H9 (cell line): ENCODE data around the gene MROH7. TPM values are rescaled to one million over a fixed set of nuclear protein-coding genes. Genes with fewer than 3 reads are reported as not detected.

Source experiments
- DNase-seq: peaks from one replicate; pipeline ENCODE4 v3.0.0-alpha.2; 2017
- H2AFZ ChIP-seq: one replicate; pipeline ENCODE4 v1.6.1; 2013; ENCODE audit warnings: mild to moderate bottlenecking, low read length, control low read depth, moderate library complexity
- H2AK5ac ChIP-seq: 2 replicates; pipeline ENCODE4 v1.6.1; 2013; ENCODE audit warnings: low read length, control low read depth, mixed read lengths; ENCODE audit not compliant: insufficient read length
- H2BK120ac ChIP-seq: one replicate; pipeline ENCODE4 v1.6.1; 2013; ENCODE audit warnings: low read depth, mild to moderate bottlenecking, low read length, control low read depth, inconsistent platforms; ENCODE audit not compliant: poor library complexity, severe bottlenecking
- H2BK12ac ChIP-seq: 2 replicates; pipeline ENCODE4 v1.6.1; 2013; ENCODE audit warnings: low read length, control low read depth, mixed read lengths, low read depth; ENCODE audit not compliant: insufficient read length
- H2BK15ac ChIP-seq: 2 replicates; pipeline ENCODE4 v1.6.1; 2013; ENCODE audit warnings: low read depth, low read length, control low read depth
- H2BK20ac ChIP-seq: one replicate; pipeline ENCODE4 v1.6.1; 2013; ENCODE audit warnings: low read depth, mild to moderate bottlenecking, low read length, control low read depth, inconsistent platforms; ENCODE audit not compliant: poor library complexity, severe bottlenecking
- H2BK5ac ChIP-seq: 2 replicates; pipeline ENCODE4 v1.6.1; 2013; ENCODE audit warnings: low read length, control low read depth, mixed read lengths; ENCODE audit not compliant: insufficient read length
- H3K14ac ChIP-seq: 2 replicates; pipeline ENCODE4 v1.6.1; 2013; ENCODE audit warnings: low read length, control low read depth; ENCODE audit not compliant: insufficient read depth
- H3K18ac ChIP-seq: 2 replicates; pipeline ENCODE4 v1.6.1; 2013; ENCODE audit warnings: low read depth, mild to moderate bottlenecking, mixed read lengths, low read length, control low read depth; ENCODE audit not compliant: insufficient read length
- H3K23ac ChIP-seq: 2 replicates; pipeline ENCODE4 v1.6.1; 2013; ENCODE audit warnings: low read length, control low read depth, mixed read lengths, low read depth; ENCODE audit not compliant: insufficient read length
- H3K23me2 ChIP-seq: 2 replicates; pipeline ENCODE4 v1.6.1; 2013; ENCODE audit warnings: low read depth, mild to moderate bottlenecking, mixed read lengths, low read length, control low read depth; ENCODE audit not compliant: insufficient read length, poor library complexity, severe bottlenecking
- H3K27ac ChIP-seq: 2 replicates; pipeline ENCODE4 v1.5.1; 2013; ENCODE audit warnings: low read length, control low read depth, mixed read lengths, low read depth; ENCODE audit not compliant: insufficient read length
- H3K27me3 ChIP-seq: 2 replicates; pipeline ENCODE4 v1.6.1; 2013; ENCODE audit warnings: low read length, control low read depth, inconsistent platforms; ENCODE audit not compliant: insufficient read depth
- H3K4ac ChIP-seq: 2 replicates; pipeline ENCODE4 v1.6.1; 2013; ENCODE audit warnings: low read depth, mild to moderate bottlenecking, control low read depth, inconsistent platforms, low read length, moderate library complexity
- H3K4me1 ChIP-seq: 2 replicates; pipeline ENCODE4 v1.6.1; 2013; ENCODE audit warnings: low read length, control low read depth, inconsistent platforms; ENCODE audit not compliant: insufficient read depth
- H3K4me2 ChIP-seq: 2 replicates; pipeline ENCODE4 v1.6.1; 2013; ENCODE audit warnings: low read length, control low read depth, mixed read lengths; ENCODE audit not compliant: insufficient read length, insufficient read depth
- H3K56ac ChIP-seq: 2 replicates; pipeline ENCODE4 v1.6.1; 2013; ENCODE audit warnings: low read depth, mild to moderate bottlenecking, mixed read lengths, low read length, control low read depth; ENCODE audit not compliant: insufficient read length
- H3K79me1 ChIP-seq: 2 replicates; pipeline ENCODE4 v1.6.1; 2013; ENCODE audit warnings: low read depth, mild to moderate bottlenecking, moderate library complexity, low read length, control low read depth, inconsistent platforms; ENCODE audit not compliant: insufficient read depth, poor library complexity, severe bottlenecking
- H3K79me2 ChIP-seq: 2 replicates; pipeline ENCODE4 v1.6.1; 2013; ENCODE audit warnings: low read length, control low read depth, inconsistent platforms; ENCODE audit not compliant: insufficient read depth
- H3K9ac ChIP-seq: 2 replicates; pipeline ENCODE4 v1.6.1; 2013; ENCODE audit warnings: low read length, control low read depth, mixed read lengths; ENCODE audit not compliant: insufficient read length; ENCODE audit errors: extremely low read depth
- H3K9me3 ChIP-seq: one replicate; pipeline ENCODE4 v1.6.1; 2013; ENCODE audit warnings: low read depth, low read length, inconsistent platforms; ENCODE audit not compliant: control insufficient read depth
- H3T11ph ChIP-seq: one replicate; pipeline ENCODE4 v1.6.1; 2013; ENCODE audit warnings: mild to moderate bottlenecking, low read length, control low read depth, inconsistent platforms
- H4K20me1 ChIP-seq: one replicate; pipeline ENCODE4 v1.6.1; 2013; ENCODE audit not compliant: control insufficient read depth, insufficient read length, insufficient read depth
- H4K5ac ChIP-seq: 2 replicates; pipeline ENCODE4 v1.6.1; 2013; ENCODE audit warnings: low read depth, mild to moderate bottlenecking, mixed read lengths, low read length, control low read depth; ENCODE audit not compliant: insufficient read length
- H4K8ac ChIP-seq: replicated peaks from 2 replicates; pipeline ENCODE4 v1.6.1; 2013; ENCODE audit warnings: low read length, control low read depth, mixed read lengths, low read depth; ENCODE audit not compliant: insufficient read length
- H4K91ac ChIP-seq: 2 replicates; pipeline ENCODE4 v1.6.1; 2013; ENCODE audit warnings: low read depth, mild to moderate bottlenecking, moderate library complexity, mixed read lengths, low read length, control low read depth; ENCODE audit not compliant: insufficient read length
- H3K27ac Mint-ChIP-seq, 3 experiments: 2 replicates in 2 of 3; 3 replicates in 1 of 3; pipeline ENCODE4 v1.8.0; 2020 to 2021; ENCODE audit warnings: mixed read lengths in 3 of 3, mild to moderate bottlenecking in 1 of 3, moderate library complexity in 1 of 3
- H3K27me3 Mint-ChIP-seq: 2 replicates; pipeline ENCODE4 v1.8.0; 2021; ENCODE audit warnings: low read depth, mild to moderate bottlenecking, moderate library complexity, mixed read lengths
- H3K36me3 Mint-ChIP-seq, 3 experiments: 2 replicates in 2 of 3; 3 replicates in 1 of 3; pipeline ENCODE4 v1.8.0; 2020 to 2021; ENCODE audit warnings: low read depth in 3 of 3, mixed read lengths in 3 of 3; ENCODE audit not compliant: insufficient read depth in 1 of 3
- H3K4me1 Mint-ChIP-seq, 2 experiments: 2 replicates each; pipeline ENCODE4 v1.8.0; 2020; ENCODE audit warnings: mixed read lengths in 2 of 2
- H3K4me3 Mint-ChIP-seq, 2 experiments: 2 replicates in 1 of 2; 3 replicates in 1 of 2; pipeline ENCODE4 v1.8.0; 2020 to 2021; ENCODE audit warnings: mild to moderate bottlenecking in 2 of 2, mixed read lengths in 2 of 2, moderate library complexity in 1 of 2
- H3K9me3 Mint-ChIP-seq, 2 experiments: 2 replicates in 1 of 2; 3 replicates in 1 of 2; pipeline ENCODE4 v1.8.0; 2020; ENCODE audit warnings: mild to moderate bottlenecking in 2 of 2, mixed read lengths in 2 of 2, moderate library complexity in 1 of 2
- WGBS: extraction: QIAGEN DNeasy Blood & Tissue Kit; methylation state at CpG from one replicate; pipeline ENCODE4 v1.1.7; 2013; ENCODE audit warnings: missing lambda C conversion rate, low lambda C conversion rate, mixed read lengths; ENCODE audit not compliant: insufficient read length; ENCODE audit errors: extremely low coverage; 5-methylcytosine and 5-hydroxymethylcytosine counted together
- total RNA-seq: library from RNA; stranded (reverse); gene quantifications from 2 replicates; pipeline ENCODE4 v1.2.1, GENCODE V29; 2021
- TF ChIP-seq, protein P1 (sequence below): fragments of 200-600 bp; sonication (generic); conservative IDR thresholded peaks from 3 replicates; pipeline ENCODE4 v1.8.0; 2021; ENCODE audit warnings: antibody characterized with exemption, mild to moderate bottlenecking

The MROH7 gene
- total RNA-seq, 1 experiment from 2014 or later, result 0.09 TPM

DNA sequence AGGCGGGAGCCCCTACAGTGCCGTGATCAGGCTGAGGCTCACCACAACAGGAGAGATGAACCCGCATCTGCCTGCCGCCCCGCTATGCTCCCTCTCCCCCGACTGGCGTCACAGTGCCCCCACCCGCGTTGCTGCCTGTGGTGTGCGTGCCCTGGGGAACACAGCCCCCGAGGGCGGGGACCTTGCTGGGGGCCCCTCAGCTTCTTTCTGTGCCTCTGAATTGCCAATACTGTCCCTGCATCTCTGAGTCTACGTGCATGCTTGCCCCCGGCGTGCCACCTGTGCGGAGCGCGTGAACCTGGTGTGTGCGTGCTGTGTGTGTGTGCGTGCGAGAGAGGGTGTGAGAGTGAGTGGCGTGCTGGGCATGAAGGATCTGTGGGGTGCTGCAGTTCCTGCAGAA is 112.5 kb downstream of the MROH7 start:
- Histone ChIP-seq H2BK20ac (no peak overlapping the region), H3K4me1 (no peaks in the 10 kb centered on the region), H3K79me1 (no peaks in the 10 kb centered on the region), H2BK15ac (no peak overlapping the region), H3T11ph (no peak overlapping the region), H3K27me3 (no peaks in the 10 kb centered on the region), H3K27ac (no peak overlapping the region), H3K23me2 (no peaks in the 10 kb centered on the region), H4K20me1 (peaks cover 3% of the 10 kb centered on the region), H2BK5ac (no peak overlapping the region), H3K23ac (no peak overlapping the region), H3K4ac (no peak overlapping the region), H3K9me3 (no peaks in the 10 kb centered on the region), H4K91ac (no peak overlapping the region), H3K9ac (no peak overlapping the region), H4K8ac (no peak overlapping the region), H2BK120ac (no peak overlapping the region), H3K56ac (no peak overlapping the region), H3K79me2 (no peaks in the 10 kb centered on the region), H2AK5ac (no peak overlapping the region), H2BK12ac (no peak overlapping the region), H3K18ac (no peak overlapping the region), H3K4me2 (no peak overlapping the region), H4K5ac (no peak overlapping the region), H2AFZ (no peak overlapping the region), H3K14ac (no peak overlapping the region)
- no peaks in the 10 kb centered on the region for H3K27me3 Mint-ChIP-seq
- no peak overlapping the region for H3K27ac Mint-ChIP-seq
- no CpG with 5 or more reads among the region's 22 CpGs for WGBS
- H3K4me1 Mint-ChIP-seq, result peaks cover 15 to 19% of the 10 kb centered on the region in 2 experiments
- no peak overlapping the region for H3K4me3 Mint-ChIP-seq
- peaks cover 4 to 29% (median 17%) of the 10 kb centered on the region in 3 experiments; a peak in 4 of 7 replicates for H3K36me3 Mint-ChIP-seq
- no peak for DNase-seq
- TF ChIP-seq, protein P1, sequence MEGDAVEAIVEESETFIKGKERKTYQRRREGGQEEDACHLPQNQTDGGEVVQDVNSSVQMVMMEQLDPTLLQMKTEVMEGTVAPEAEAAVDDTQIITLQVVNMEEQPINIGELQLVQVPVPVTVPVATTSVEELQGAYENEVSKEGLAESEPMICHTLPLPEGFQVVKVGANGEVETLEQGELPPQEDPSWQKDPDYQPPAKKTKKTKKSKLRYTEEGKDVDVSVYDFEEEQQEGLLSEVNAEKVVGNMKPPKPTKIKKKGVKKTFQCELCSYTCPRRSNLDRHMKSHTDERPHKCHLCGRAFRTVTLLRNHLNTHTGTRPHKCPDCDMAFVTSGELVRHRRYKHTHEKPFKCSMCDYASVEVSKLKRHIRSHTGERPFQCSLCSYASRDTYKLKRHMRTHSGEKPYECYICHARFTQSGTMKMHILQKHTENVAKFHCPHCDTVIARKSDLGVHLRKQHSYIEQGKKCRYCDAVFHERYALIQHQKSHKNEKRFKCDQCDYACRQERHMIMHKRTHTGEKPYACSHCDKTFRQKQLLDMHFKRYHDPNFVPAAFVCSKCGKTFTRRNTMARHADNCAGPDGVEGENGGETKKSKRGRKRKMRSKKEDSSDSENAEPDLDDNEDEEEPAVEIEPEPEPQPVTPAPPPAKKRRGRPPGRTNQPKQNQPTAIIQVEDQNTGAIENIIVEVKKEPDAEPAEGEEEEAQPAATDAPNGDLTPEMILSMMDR, result no peak
- no peaks in the 10 kb centered on the region for H3K9me3 Mint-ChIP-seq
